MV-4-11 (cell line): ENCODE measurements around the gene IQCE.

Experiments
- DNase-seq: peaks from one replicate; lab custom pipeline; 2025; lab: John Stamatoyannopoulos, UW

The IQCE gene

GRCh38 chr7:2663121-2663886 lies 104.5 kb downstream of the IQCE start:
- no peak for DNase-seq

DNA sequence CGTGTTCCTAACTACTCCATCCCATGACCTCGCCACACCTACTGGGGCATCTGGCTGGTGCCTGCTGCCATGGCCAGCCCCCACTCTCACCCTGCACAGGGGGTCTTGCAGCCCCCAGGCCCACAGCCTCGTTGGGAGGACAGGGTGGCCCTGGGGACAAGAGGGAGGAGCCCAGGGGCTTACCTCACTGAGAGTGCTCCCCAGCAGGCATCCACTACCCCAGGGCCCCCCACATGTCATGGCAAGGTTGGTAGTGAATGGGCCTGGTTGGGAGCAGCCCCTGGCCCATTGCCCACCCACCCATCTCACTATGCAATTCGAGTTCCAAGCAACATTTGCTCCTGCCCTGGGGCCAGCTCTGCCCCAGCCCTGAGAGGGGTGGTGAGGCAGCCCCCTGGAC lies 105.2 kb downstream of the IQCE start:
- no peak for DNase-seq
